ENCODE data around the gene ADNP2. TPM values are rescaled to one million over a fixed set of nuclear protein-coding genes. Genes with fewer than 3 reads are reported as not detected.

The ADNP2 gene
- total and polyA plus RNA-seq, 2 experiments from 2014 or later, result 19.3 to 66.4 TPM

DNA sequence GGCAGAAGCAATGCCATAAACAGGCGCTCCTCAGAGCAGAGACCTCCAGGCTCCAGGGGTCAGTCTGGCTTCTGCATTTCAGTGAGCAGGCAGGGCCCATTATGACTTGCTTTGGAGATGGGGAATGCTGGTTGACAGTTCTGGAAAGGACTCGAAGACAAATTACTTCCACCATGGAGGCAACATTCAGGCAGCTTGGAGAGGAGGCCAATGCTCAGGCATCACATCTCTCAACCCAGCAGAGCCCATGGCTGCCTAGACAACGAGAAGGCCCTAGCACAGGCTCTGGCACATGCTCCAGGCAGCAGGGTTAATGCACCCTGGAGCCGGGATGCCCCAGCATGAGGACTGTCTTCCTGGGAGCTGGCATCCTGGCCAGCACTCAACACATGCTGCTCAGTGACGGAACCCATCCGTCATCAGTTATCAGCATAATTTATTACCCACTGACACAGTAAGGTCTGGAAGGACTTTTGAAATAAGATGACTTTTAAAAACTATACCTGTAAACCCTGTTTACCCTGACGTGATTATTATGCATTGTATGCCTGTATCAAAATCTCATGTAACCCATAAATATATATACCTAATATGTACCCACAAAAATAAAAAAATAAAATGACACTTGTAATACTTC, 52.8 kb downstream of the ADNP2 start:
- peaks cover 10% of the 10 kb centered on the region; the same call in 1 of the 2 replicates for H3K27me3 ChIP-seq (ENCODE audit: insufficient read depth)
- H3K79me2 ChIP-seq (replicated peaks; ENCODE audit: insufficient read depth), result no peaks in the 10 kb centered on the region
- Mint-ChIP-seq H3K9me3 (peaks cover 21% of the 10 kb centered on the region), H3K27me3 (ENCODE audit: insufficient read depth, low read depth, poor library complexity) (peaks cover 11% of the 10 kb centered on the region), H3K27ac (no peak overlapping the region), H3K36me3 (ENCODE audit: low read depth) (peaks cover 34% of the 10 kb centered on the region), H3K4me3 (no peak overlapping the region), H3K4me1 (no peaks in the 10 kb centered on the region)
- no peak for TF ChIP-seq EZH2 (IDR thresholded peaks at IDR 0.05; ENCODE audit: low read depth, unreplicated experiment)
- TF ChIP-seq, protein P1, sequence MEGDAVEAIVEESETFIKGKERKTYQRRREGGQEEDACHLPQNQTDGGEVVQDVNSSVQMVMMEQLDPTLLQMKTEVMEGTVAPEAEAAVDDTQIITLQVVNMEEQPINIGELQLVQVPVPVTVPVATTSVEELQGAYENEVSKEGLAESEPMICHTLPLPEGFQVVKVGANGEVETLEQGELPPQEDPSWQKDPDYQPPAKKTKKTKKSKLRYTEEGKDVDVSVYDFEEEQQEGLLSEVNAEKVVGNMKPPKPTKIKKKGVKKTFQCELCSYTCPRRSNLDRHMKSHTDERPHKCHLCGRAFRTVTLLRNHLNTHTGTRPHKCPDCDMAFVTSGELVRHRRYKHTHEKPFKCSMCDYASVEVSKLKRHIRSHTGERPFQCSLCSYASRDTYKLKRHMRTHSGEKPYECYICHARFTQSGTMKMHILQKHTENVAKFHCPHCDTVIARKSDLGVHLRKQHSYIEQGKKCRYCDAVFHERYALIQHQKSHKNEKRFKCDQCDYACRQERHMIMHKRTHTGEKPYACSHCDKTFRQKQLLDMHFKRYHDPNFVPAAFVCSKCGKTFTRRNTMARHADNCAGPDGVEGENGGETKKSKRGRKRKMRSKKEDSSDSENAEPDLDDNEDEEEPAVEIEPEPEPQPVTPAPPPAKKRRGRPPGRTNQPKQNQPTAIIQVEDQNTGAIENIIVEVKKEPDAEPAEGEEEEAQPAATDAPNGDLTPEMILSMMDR (conservative IDR thresholded peaks at IDR 0.05; ENCODE audit: low read depth in 2 of 2), result no peak
- no peak for TF ChIP-seq STAT1 (IDR thresholded peaks at IDR 0.05; ENCODE audit: unreplicated experiment)
- no peak for TF ChIP-seq EZH2phosphoT487 (IDR thresholded peaks at IDR 0.05; ENCODE audit: unreplicated experiment)
- no peak for TF ChIP-seq ZNF331 (CRISPR knock-in tag; IDR thresholded peaks at IDR 0.05; ENCODE audit: low read depth)
- TF ChIP-seq REST (IDR thresholded peaks at IDR 0.05; ENCODE audit: unreplicated experiment), result no peak
- TF ChIP-seq, protein P2, sequence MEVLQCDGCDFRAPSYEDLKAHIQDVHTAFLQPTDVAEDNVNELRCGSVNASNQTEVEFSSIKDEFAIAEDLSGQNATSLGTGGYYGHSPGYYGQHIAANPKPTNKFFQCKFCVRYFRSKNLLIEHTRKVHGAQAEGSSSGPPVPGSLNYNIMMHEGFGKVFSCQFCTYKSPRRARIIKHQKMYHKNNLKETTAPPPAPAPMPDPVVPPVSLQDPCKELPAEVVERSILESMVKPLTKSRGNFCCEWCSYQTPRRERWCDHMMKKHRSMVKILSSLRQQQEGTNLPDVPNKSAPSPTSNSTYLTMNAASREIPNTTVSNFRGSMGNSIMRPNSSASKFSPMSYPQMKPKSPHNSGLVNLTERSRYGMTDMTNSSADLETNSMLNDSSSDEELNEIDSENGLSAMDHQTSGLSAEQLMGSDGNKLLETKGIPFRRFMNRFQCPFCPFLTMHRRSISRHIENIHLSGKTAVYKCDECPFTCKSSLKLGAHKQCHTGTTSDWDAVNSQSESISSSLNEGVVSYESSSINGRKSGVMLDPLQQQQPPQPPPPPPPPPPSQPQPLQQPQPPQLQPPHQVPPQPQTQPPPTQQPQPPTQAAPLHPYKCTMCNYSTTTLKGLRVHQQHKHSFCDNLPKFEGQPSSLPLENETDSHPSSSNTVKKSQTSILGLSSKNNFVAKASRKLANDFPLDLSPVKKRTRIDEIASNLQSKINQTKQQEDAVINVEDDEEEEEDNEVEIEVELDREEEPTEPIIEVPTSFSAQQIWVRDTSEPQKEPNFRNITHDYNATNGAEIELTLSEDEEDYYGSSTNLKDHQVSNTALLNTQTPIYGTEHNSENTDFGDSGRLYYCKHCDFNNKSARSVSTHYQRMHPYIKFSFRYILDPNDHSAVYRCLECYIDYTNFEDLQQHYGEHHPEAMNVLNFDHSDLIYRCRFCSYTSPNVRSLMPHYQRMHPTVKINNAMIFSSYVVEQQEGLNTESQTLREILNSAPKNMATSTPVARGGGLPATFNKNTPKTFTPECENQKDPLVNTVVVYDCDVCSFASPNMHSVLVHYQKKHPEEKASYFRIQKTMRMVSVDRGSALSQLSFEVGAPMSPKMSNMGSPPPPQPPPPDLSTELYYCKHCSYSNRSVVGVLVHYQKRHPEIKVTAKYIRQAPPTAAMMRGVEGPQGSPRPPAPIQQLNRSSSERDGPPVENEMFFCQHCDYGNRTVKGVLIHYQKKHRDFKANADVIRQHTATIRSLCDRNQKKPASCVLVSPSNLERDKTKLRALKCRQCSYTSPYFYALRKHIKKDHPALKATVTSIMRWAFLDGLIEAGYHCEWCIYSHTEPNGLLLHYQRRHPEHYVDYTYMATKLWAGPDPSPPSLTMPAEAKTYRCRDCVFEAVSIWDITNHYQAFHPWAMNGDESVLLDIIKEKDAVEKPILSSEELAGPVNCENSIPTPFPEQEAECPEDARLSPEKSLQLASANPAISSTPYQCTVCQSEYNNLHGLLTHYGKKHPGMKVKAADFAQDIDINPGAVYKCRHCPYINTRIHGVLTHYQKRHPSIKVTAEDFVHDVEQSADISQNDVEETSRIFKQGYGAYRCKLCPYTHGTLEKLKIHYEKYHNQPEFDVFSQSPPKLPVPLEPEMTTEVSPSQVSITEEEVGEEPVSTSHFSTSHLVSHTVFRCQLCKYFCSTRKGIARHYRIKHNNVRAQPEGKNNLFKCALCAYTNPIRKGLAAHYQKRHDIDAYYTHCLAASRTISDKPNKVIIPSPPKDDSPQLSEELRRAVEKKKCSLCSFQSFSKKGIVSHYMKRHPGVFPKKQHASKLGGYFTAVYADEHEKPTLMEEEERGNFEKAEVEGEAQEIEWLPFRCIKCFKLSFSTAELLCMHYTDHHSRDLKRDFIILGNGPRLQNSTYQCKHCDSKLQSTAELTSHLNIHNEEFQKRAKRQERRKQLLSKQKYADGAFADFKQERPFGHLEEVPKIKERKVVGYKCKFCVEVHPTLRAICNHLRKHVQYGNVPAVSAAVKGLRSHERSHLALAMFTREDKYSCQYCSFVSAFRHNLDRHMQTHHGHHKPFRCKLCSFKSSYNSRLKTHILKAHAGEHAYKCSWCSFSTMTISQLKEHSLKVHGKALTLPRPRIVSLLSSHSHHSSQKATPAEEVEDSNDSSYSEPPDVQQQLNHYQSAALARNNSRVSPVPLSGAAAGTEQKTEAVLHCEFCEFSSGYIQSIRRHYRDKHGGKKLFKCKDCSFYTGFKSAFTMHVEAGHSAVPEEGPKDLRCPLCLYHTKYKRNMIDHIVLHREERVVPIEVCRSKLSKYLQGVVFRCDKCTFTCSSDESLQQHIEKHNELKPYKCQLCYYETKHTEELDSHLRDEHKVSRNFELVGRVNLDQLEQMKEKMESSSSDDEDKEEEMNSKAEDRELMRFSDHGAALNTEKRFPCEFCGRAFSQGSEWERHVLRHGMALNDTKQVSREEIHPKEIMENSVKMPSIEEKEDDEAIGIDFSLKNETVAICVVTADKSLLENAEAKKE (CRISPR knock-in tag; IDR thresholded peaks at IDR 0.05), result no peak
- no peak for TF ChIP-seq NANOG (IDR thresholded peaks at IDR 0.05; ENCODE audit: borderline replicate concordance)
- H4K20me1 ChIP-seq (replicated peaks; ENCODE audit: insufficient read depth), result peaks cover 5% of the 10 kb centered on the region; the same call in 1 of the 2 replicates
- H3K9me2 ChIP-seq (ENCODE audit: insufficient read depth), result no peaks in the 10 kb centered on the region
- H2AFZ ChIP-seq, result no peak overlapping the region
- H3F3A ChIP-seq (replicated peaks; ENCODE audit: low read depth), result no peaks in the 10 kb centered on the region
- no peaks in the 10 kb centered on the region for H3K36me3 ChIP-seq (ENCODE audit: insufficient read depth)
- no peaks in the 10 kb centered on the region; the same call in 1 of the 2 replicates for H3K4me1 ChIP-seq (ENCODE audit: insufficient read depth)
- H3K4me2 ChIP-seq, result no peak overlapping the region
- no peak overlapping the region for H3K27ac ChIP-seq (ENCODE audit: low read depth)
- DNase-seq (ENCODE audit: low spot score) (no peak), ATAC-seq (no peak)
- H3K4me3 ChIP-seq, result no peak overlapping the region

Data from GM23338 (cell line).